PC-3 (cell line): ENCODE results near the gene KDM4B. TPM values are rescaled to one million over a fixed set of nuclear protein-coding genes. Genes with fewer than 3 reads are reported as not detected.

Experiments used
- ATAC-seq: fragments of 200-7000 bp; cut with Tn5 transposase; 2 replicates; pipeline ENCODE4 v1.9.1; 2020; ENCODE audit warnings: mild to moderate bottlenecking, moderate library complexity
- BruUV-seq: library from RNA; stranded (reverse); fragments of 400-500 nt; replicated peaks from 2 replicates; lab custom pipeline; 2021; lab: Mats Ljungman, UMichigan
- CTCF ChIA-PET: fragments of 300-600 bp; sonication (Branson Sonifier 250); formaldehyde crosslinking; loops from one replicate; lab custom pipeline; 2022; ENCODE audit warnings: antibody characterized with exemption; lab: Charles Lee
- POLR2A ChIA-PET: fragments of 300-600 bp; sonication (Branson Sonifier 250); formaldehyde crosslinking; loops from one replicate; lab custom pipeline; 2022; ENCODE audit warnings: antibody characterized with exemption; ENCODE audit not compliant: unreplicated experiment; lab: Charles Lee
- DNase-seq: peaks from one replicate; pipeline ENCODE4 v3.0.0-alpha.2; 2015
- H2AFZ ChIP-seq: fragments of 300-600 bp; sonication (generic); 2 replicates; pipeline ENCODE4 v1.6.0; 2016; ENCODE audit warnings: antibody characterized with exemption, low read length
- H3F3A ChIP-seq: fragments of 300-600 bp; sonication (generic); one replicate; pipeline ENCODE4 v1.6.0; 2017; ENCODE audit warnings: antibody characterized with exemption, low read length, control low read depth, mild to moderate bottlenecking; ENCODE audit not compliant: unreplicated experiment
- H3K27ac ChIP-seq: fragments of 300-600 bp; sonication (generic); 2 replicates; pipeline ENCODE4 v1.5.1; 2016; ENCODE audit warnings: mild to moderate bottlenecking, low read length
- H3K27me3 ChIP-seq: fragments of 300-600 bp; sonication (generic); 2 replicates; pipeline ENCODE4 v1.6.1; 2016; ENCODE audit warnings: low read length, mixed read lengths
- H3K36me3 ChIP-seq: fragments of 300-600 bp; sonication (generic); 2 replicates; pipeline ENCODE4 v1.6.1; 2016; ENCODE audit warnings: low read depth, mixed run types, low read length, mixed read lengths
- H3K4me1 ChIP-seq: fragments of 300-600 bp; sonication (generic); 2 replicates; pipeline ENCODE4 v1.5.1; 2016; ENCODE audit warnings: low read length; ENCODE audit not compliant: insufficient read depth
- H3K4me2 ChIP-seq: fragments of 300-600 bp; sonication (generic); 2 replicates; pipeline ENCODE4 v1.6.0; 2016; ENCODE audit warnings: low read length
- H3K4me3 ChIP-seq: fragments of 300-600 bp; sonication (generic); 2 replicates; pipeline ENCODE4 v1.5.1; 2016; ENCODE audit warnings: mild to moderate bottlenecking, low read length, mixed read lengths
- H3K79me2 ChIP-seq: fragments of 300-600 bp; sonication (generic); 2 replicates; pipeline ENCODE4 v1.6.1; 2017; ENCODE audit warnings: low read length, mixed read lengths
- H3K9ac ChIP-seq: fragments of 300-600 bp; sonication (generic); 2 replicates; pipeline ENCODE4 v1.6.0; 2016; ENCODE audit warnings: mild to moderate bottlenecking, low read length
- H3K9me2 ChIP-seq: fragments of 300-600 bp; sonication (generic); replicated peaks from 2 replicates; pipeline ENCODE4 v1.6.1; 2016; ENCODE audit warnings: mixed run types, low read length, mixed read lengths
- H3K9me3 ChIP-seq: fragments of 300-600 bp; sonication (generic); 2 replicates; pipeline ENCODE4 v1.6.1; 2016; ENCODE audit warnings: low read length, mixed read lengths
- H4K20me1 ChIP-seq: fragments of 300-600 bp; sonication (generic); 2 replicates; pipeline ENCODE4 v1.6.1; 2016; ENCODE audit warnings: low read length, mixed read lengths
- EZH2 ChIP-seq: fragments of 300-600 bp; sonication (generic); IDR thresholded peaks from one replicate; pipeline ENCODE4 v1.6.1; 2017; ENCODE audit warnings: antibody characterized with exemption, mild to moderate bottlenecking, low read length; ENCODE audit not compliant: unreplicated experiment
- EZH2phosphoT487 ChIP-seq: fragments of 300-600 bp; sonication (generic); IDR thresholded peaks from 2 replicates; pipeline ENCODE4 v1.6.1; 2018; ENCODE audit warnings: mild to moderate bottlenecking, antibody characterized with exemption, low read length, borderline replicate concordance
- intact Hi-C: fragments of 100-400 bp; cut with micrococcal nuclease; formaldehyde crosslinking; loops from 2 replicates; pipeline ENCODE4 v1.9.0; 2023
- total RNA-seq: library from RNA; depleted of rRNA; stranded (reverse); fragments of >200 nt; gene quantifications from 2 replicates; pipeline ENCODE4 v1.2.3, GENCODE V29; 2014
- TF ChIP-seq, protein P1 (sequence below): fragments of 300-600 bp; sonication (generic); conservative IDR thresholded peaks from 2 replicates; pipeline ENCODE4 v1.5.1; 2017; ENCODE audit warnings: antibody characterized with exemption, low read depth, mild to moderate bottlenecking, low read length

Gene KDM4B
- total RNA-seq, 1 experiment from 2014 or later = 19.8 TPM

DNA sequence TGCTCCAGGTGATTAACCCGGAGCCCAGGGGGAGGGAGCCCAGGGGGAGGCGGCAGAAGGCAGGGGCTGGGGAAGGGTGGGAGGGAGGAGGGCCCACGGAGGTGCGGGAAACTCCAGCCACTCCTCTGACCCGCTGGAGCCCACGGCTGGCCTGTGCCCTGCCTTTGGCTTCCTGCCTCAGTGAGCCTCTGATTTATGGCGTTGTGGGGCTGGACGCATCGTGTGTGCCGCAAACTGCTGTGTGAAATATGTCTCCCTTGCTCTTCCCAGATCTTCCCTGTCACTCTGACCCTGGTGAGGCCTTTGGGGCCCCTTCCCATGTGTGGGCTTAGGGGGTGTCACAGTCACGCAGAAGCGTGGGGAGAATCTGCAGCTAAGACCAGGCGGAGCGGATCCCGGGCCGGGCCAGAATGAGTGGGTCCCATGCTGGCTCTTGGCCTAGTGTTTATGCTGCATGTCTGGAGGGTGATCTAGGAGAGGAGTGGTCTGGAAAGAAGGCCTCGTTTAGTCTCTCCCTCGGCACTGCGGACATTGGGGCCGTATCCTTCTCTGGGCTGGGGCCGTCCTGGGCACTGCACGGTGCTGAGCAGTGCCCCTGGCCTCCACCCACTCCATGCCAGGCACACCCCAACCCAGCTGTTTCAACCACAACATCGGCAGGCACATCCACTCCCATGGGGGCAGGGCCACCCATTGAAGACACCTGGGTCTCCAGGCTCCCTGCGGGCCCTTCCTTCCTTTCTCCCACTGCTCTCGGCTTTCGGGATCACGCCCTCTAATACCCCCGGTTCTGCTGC, 123.0 kb downstream of the KDM4B start:
- Histone ChIP-seq H3K9me2 (no peaks in the 10 kb centered on the region), H4K20me1 (no peaks in the 10 kb centered on the region), H3K9me3 (no peaks in the 10 kb centered on the region), H3K4me3 (no peak overlapping the region), H3K36me3 (peaks cover 3% of the 10 kb centered on the region; the same call in 1 of the 2 replicates), H3K27ac (no peak overlapping the region), H3K4me2 (no peak overlapping the region), H3F3A (no peaks in the 10 kb centered on the region), H3K79me2 (no peaks in the 10 kb centered on the region), H2AFZ (no peak overlapping the region), H3K4me1 (no peaks in the 10 kb centered on the region), H3K27me3 (no peaks in the 10 kb centered on the region), H3K9ac (no peak overlapping the region)
- intact Hi-C loops = no loop called here
- TF ChIP-seq EZH2 = no peak
- TF ChIP-seq, protein P1, sequence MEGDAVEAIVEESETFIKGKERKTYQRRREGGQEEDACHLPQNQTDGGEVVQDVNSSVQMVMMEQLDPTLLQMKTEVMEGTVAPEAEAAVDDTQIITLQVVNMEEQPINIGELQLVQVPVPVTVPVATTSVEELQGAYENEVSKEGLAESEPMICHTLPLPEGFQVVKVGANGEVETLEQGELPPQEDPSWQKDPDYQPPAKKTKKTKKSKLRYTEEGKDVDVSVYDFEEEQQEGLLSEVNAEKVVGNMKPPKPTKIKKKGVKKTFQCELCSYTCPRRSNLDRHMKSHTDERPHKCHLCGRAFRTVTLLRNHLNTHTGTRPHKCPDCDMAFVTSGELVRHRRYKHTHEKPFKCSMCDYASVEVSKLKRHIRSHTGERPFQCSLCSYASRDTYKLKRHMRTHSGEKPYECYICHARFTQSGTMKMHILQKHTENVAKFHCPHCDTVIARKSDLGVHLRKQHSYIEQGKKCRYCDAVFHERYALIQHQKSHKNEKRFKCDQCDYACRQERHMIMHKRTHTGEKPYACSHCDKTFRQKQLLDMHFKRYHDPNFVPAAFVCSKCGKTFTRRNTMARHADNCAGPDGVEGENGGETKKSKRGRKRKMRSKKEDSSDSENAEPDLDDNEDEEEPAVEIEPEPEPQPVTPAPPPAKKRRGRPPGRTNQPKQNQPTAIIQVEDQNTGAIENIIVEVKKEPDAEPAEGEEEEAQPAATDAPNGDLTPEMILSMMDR = no peak
- TF ChIP-seq EZH2phosphoT487 = no peak
- DNase-seq (no peak), ATAC-seq (no peak)
- ChIA-PET CTCF (no interaction called here), POLR2A (no interaction called here)
- BruUV-seq = no TSS peak

DNA sequence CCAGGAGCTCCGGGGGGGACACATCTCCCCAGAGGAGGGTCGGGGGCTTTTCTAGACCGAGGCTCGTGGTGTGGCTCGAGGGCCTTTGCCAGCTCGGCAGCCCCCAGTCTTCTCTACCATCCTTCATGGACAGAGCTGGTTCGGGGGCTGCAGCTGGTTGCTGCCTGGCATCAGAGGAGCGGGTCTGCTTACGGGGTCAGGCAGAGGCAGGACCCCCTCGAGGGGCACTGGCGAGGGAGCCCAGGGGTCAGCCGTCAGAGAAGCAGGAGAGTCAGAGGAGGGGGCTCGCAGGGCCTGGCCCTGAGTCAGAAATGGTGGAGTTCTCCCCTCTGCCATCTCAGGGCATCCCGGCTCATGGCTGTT, 123.5 kb downstream of the KDM4B start:
- POLR2A ChIA-PET = no interaction called here
- DNase-seq (no peak), ATAC-seq (no peak)
- BruUV-seq = no TSS peak
- Histone ChIP-seq H3K4me1 (no peaks in the 10 kb centered on the region), H3F3A (no peaks in the 10 kb centered on the region), H3K9ac (no peak overlapping the region), H3K9me3 (no peaks in the 10 kb centered on the region), H3K79me2 (no peaks in the 10 kb centered on the region), H4K20me1 (no peaks in the 10 kb centered on the region), H2AFZ (no peak overlapping the region), H3K9me2 (no peaks in the 10 kb centered on the region), H3K36me3 (peaks cover 5% of the 10 kb centered on the region; the same call in 1 of the 2 replicates), H3K4me2 (no peak overlapping the region), H3K4me3 (no peak overlapping the region), H3K27me3 (no peaks in the 10 kb centered on the region), H3K27ac (no peak overlapping the region)
- intact Hi-C loops = no loop called here
- TF ChIP-seq EZH2 (no peak), EZH2phosphoT487 (no peak)
- TF ChIP-seq, protein P1 = no peak
- CTCF ChIA-PET = no interaction called here

DNA sequence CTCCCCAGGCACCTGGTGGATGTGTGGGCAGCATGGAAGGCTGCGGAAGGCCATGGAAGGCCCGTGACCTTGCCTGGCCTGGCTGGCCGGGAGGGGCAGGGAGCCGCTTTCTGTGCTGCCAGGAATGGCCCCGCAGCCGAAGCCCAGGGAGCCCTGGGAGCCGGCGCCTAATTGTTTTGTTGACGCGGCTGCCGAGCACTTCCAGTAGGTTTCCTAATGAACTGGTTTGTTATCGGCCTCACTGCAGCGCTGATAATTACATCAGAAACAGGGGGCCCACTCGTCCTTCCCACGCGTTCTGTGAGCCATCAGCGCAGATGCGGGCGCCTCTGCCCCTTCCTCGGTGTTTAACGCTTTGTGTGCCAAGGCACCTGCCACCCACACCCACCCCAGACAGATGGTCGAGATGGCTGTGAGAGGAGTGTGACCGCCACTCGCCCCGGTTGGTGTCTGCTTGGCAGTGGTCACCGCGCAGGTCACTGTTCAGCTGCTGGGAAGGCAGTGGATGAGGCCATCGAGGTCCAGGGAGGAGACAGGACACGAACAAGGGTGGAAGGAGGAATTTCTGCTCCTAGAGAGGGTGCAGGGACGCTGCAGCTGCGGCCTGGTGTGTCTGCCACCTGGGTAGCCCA, 124.5 kb downstream of the KDM4B start:
- BruUV-seq = no TSS peak
- H3K9me2 ChIP-seq = no peaks in the 10 kb centered on the region
- H3K4me3 ChIP-seq = no peak overlapping the region
- H3K4me1 ChIP-seq = no peaks in the 10 kb centered on the region
- no peaks in the 10 kb centered on the region for H3F3A ChIP-seq
- POLR2A ChIA-PET = no interaction called here
- peaks cover 9% of the 10 kb centered on the region for H3K36me3 ChIP-seq
- DNase-seq (no peak), ATAC-seq (no peak)
- H3K9ac ChIP-seq = no peak overlapping the region
- CTCF ChIA-PET = no interaction called here
- intact Hi-C loops = no loop called here
- TF ChIP-seq EZH2 (no peak), EZH2phosphoT487 (no peak)
- TF ChIP-seq, protein P1 = no peak
- H2AFZ ChIP-seq = no peak overlapping the region
- no peaks in the 10 kb centered on the region for H3K27me3 ChIP-seq
- no peaks in the 10 kb centered on the region for H4K20me1 ChIP-seq
- H3K27ac ChIP-seq = no peak overlapping the region
- H3K79me2 ChIP-seq = no peaks in the 10 kb centered on the region
- H3K4me2 ChIP-seq = no peak overlapping the region
- no peaks in the 10 kb centered on the region for H3K9me3 ChIP-seq
